ENCODE measurements around the gene RETREG3.
"Not testable (repeated sequence)": the region's sequence is repeated elsewhere in the genome, so short reads cannot be mapped to it uniquely, and the experiment has no call there.

- TF ChIP-seq CTCF (IDR thresholded peaks at IDR 0.05); EZH2 (IDR thresholded peaks at IDR 0.05; ENCODE audit: borderline replicate concordance, insufficient read depth, low read depth, low read length, poor library complexity, severe bottlenecking): not testable (repeated sequence)
Measured at GRCh38 chr17:42552736-42553135, 56.4 kb downstream of the RETREG3 start, which contains the start of gene HSD17B1.

All from B cell (primary cell).